A172 (cell line): ENCODE measurements around the gene EFCAB3. TPM values are rescaled to one million over a fixed set of nuclear protein-coding genes. Genes with fewer than 3 reads are reported as not detected.
"Not testable (repeated sequence)": the region's sequence is repeated elsewhere in the genome, so short reads cannot be mapped to it uniquely, and the experiment has no call there.

Experiments used
- DNase-seq: peaks from one replicate; pipeline ENCODE4 v3.0.0-alpha.2; 2015; ENCODE audit warnings: low spot score
- total RNA-seq: library from RNA; depleted of rRNA; stranded (reverse); fragments of >200 nt; shearing (Covaris generic); gene quantifications from 2 replicates; pipeline ENCODE4 v1.2.3, GENCODE V29; 2014; rRNA removed

EFCAB3 gene
- total RNA-seq, 1 experiment from 2014 or later: not detected

- DNase-seq: not testable (repeated sequence)
Observed at GRCh38 chr17:62464422-62464821, 84.1 kb downstream of the EFCAB3 start.

GRCh38 chr17:62465271-62465670 lies 84.9 kb downstream of the EFCAB3 start:
- DNase-seq: not testable (repeated sequence)

Other genes with a start within 250 kb of the EFCAB3 start
- 36.8 and 38.7 TPM in 2 replicates for gene METTL2A, start 43.3 kb downstream of the EFCAB3 start, total RNA-seq
- gene TLK2, start 98.3 kb downstream of the EFCAB3 start, total RNA-seq: 56.7 and 65.7 TPM in 2 replicates
- gene MRC2, start 247.1 kb downstream of the EFCAB3 start, total RNA-seq: 122 and 123 TPM in 2 replicates